NOMO-1 (cell line): ENCODE data around the gene TOGARAM1.
"Not testable (repeated sequence)": the region's sequence is repeated elsewhere in the genome, so short reads cannot be mapped to it uniquely, and the experiment has no call there.

Experiments used
- DNase-seq, 2 experiments: peaks; one replicate each; lab custom pipeline; 2025; ENCODE audit not compliant: unreplicated experiment in 2 of 2; lab: John Stamatoyannopoulos, UW

The TOGARAM1 gene

DNA sequence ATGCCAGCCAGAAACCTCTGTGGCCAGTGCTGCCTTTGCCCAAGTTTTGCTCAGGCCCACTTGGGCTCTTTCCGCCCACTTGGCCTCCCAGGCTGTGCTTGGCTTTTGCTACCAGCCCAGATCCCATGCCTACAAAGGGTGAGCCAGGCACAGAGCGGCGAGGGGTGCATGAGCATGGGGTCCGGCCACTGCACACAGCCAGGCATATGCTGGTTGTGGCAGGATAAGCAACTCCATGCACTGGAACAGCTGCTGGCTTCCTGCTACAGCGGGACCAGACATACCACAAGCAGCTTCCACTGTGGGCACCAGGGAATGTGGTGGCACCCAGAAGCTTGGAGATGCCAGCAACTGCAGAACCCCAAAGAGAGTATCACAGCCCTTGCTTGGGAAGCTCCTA lies 76.3 kb downstream of the TOGARAM1 start:
- DNase-seq: no peak

DNA sequence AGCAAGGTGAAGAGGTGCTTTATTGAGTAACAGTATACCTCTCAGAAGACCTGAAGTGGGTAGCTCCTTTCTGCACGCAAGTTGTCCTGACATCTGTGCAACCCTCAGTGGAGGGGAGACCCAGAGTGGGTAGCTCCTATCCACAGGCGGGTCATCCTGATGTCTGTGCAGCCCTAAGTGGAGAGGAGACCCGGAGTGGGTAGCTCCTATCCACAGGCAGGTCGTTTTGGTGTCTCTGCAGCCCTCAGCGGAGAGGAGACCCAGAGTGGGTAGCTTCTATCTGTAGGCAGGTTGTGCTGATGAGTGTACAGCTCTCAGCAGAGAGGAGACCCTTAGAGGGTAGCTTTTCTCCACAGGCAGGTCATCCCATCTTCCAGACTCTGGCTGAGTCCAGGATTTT lies 76.9 kb downstream of the TOGARAM1 start:
- DNase-seq: no peak

DNA sequence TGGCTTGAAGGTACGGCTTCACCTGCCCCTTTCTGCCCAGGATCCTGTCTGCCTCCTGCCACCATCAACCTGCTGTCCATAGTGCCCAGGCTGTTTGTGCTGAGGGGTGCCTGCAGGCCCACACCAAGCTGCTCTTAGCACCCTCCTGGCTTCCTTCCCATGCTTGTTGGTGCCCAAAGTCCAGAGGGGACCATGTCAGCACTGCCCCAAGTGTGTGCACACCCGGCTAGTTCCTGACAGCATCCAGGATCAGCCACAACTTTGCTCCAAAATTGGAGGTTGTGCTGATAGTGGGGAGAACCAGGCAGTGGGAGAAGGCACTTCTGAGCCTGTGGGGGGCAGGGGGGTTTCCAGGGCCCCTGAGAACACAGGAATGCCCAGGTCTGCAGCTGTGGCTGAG lies 77.4 kb downstream of the TOGARAM1 start:
- no peak for DNase-seq

DNA sequence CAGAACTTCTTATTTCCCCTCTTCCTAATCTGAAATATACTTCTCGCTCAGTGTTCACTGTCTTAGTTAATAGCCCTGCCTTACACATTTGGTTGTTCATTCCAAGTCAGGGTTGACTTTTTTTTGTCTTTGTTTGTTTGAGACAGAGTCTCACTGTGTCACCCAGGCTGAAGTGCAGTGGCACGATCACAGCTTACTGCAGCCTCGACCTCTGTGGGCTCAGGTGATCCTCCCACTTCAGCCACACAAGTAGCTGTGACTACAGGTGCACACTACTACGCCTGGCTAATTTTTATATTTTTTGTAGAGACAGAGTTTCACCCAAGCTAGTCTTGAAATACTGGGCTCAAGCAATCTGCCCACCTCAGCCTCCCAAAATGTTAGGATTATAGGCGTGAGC lies 79.7 kb downstream of the TOGARAM1 start:
- DNase-seq: no peak

DNA sequence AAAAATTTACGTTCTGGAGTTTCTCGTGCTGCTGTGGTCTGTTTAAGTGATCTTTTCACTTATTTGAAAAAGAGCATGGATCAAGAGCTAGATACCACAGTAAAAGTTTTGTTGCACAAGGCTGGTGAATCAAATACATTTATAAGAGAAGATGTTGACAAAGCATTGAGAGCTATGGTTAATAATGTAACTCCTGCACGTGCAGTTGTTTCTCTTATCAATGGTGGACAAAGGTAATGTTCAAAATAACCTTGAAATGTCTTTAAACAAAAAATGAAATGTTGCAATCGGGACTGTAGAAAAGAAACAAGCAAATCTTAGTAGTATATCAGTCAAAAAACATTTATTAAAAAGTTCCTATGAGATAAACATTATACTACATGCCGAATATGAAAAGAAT lies 82.6 kb downstream of the TOGARAM1 start:
- no peak for DNase-seq

DNA sequence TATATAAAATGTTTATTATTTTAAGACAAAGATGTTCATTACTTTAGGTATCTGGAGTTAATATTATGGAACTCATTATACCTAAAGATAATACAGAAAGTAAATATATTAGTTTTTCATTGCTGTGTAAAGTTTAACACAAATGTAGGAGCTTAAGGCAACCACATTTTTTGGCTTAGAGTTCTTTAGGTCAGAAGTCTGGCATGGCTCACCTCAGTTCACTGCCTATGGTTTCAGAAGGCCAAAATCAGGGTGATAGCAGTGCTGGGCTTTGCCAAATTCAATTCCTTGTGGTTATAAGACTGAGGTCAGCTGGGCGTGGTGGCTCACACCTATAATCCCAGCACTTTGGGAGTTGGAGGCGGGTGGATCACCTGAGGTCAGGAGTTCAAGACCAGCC lies 86.4 kb downstream of the TOGARAM1 start:
- no peak for DNase-seq

DNA sequence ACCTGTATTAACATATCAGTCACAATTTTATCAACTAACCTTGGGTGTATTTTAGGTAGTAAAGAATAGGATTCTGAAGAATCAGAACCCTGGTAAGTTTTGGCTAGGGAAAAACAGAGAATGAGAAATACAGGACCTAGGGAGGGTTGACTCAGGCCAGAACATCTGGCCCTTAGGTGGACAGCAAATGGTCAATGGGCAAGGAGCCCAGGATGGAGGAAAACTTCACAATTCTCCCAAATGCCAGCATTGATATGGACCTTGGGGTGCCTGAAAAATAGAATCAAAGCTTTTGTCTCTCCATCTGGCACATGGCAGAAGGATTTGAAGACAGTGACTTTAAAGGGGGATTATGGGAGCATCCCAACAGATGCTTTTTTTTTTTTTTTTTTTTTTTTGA lies 89.2 kb downstream of the TOGARAM1 start:
- no peak for DNase-seq

DNA sequence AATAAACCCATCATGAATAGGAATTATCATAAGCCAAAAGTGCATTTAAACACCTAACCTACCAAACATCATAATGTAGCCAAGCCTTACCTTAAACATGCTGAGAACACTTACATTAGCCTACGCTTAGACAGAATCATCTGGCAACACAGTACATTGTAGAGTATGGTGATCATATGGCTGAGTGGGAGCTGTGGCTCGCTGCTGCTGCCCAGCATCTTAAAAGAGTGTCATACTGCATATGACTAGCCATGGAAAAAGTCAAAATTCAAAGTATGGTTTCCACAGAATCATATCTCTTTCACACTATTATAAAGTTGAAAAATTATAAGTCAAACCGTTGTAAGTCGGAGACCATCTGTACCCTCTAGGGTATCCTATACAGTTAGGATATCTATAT lies 89.9 kb downstream of the TOGARAM1 start:
- no peak for DNase-seq

DNA sequence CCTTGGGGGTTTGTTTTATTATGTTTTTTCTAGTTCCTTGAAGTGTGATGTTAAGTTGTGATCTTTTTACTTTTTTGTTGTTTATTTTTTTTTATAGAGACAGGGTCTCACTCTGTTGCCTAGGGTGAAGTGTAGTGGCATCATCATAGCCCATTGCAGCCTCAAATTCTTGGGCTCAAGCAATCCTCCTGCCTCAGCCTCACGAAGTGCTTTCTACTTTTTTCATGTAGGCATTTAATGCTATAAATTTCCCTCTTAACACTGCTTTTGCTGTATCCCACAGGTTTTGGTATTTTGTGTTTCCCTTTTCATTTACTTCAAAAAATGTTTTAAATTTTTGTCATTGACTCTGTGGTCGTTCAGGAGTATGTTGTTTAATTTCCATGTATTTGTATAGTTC lies 95.4 kb downstream of the TOGARAM1 start:
- DNase-seq: no peak

DNA sequence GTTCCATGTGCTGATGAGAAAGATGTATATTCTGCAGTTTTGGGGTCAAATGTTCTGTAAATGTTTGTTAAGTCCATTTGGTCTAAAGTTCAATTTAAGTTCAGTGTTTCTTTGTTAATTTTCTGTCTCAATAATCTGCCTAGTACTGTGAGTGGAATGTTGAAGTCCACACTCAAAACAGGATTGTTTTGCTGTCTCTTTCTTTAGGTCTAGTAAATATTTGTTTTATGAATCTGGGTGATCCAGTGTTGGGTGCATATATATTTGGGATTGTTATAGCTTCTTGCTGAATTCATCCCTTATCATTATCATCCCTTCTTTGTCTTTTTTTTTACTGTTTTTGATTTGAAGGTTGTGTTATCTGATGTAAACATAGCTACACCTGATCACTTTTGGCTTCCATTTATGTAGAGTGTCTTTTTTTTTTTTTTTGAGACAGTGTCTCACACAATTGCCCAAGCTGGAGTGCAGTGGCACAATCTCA lies 95.9 kb downstream of the TOGARAM1 start:
- DNase-seq: no peak

DNA sequence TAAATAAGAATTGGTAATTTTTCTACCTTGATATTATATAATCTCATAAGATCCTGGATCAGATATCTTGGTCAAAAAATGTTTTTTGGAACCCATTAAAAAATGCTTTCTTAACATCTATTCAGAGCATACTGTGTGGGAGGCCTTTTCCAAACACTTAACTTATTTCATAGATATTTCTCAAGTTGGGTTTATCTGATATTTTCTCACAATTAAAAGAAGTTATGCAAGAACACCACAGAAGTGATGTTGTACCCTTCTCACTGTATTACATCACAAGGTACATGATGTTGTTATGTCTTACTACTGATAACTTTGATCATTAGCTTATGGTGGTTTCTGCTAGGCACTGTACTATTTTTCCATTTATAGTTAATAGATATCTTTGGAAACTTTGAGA lies 98.6 kb downstream of the TOGARAM1 start:
- DNase-seq: no peak

DNA sequence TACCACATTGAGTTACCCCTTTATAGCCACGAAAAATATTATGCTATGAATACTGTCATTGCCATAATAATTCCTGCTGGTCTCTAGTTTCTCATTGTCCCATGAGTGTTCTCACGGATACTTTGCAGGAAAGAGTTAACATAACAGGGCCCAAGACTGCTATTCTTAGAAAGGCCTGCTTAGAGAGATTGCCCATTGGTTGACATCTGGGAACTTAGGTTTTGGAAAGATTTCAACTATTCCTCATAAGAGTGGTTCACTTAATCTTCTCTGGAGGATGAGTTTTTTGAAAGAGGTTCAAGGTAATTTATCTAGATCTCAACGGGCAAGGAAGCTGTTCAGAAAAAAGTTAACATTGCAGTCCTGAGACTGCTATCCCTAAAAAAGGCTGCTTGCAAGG lies 103.5 kb downstream of the TOGARAM1 start:
- DNase-seq: no peak

DNA sequence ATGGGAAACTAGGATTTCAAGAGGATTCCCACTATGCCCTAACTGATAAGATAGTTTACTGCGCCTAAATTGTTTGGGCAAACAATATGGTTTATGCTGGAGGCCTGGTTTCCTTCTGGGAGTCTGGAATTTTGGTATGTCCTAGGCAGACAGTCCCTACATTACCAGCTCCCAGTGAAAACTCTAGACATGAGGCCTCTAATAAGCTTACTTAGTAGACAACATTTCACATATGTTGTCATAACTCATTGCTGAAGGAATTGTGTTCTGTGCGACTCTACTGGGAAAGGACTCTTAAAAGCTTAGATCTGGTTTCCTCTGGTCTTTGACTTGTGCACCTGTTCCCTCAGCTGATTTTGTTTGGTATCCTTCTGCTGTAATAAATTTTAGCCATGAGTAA lies 104.0 kb downstream of the TOGARAM1 start:
- no peak for DNase-seq

DNA sequence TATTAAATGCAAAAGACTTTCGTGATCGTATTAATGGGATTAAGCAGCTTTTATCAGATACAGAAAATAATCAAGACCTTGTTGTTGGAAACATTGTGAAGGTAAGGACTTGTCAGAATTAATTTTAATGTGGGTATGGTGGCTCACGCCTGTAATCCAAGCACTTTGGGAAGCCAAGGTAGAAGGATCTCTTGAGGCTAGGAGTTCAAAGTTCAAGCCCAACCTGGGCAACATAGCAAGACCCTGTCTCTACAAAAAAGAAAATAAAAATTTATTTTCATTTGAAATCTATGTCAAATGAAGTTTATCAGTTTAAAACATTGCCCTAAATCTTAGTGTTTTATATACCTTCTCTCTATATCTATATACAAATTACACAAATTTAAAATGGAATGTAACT lies 104.7 kb downstream of the TOGARAM1 start:
- no peak for DNase-seq

DNA sequence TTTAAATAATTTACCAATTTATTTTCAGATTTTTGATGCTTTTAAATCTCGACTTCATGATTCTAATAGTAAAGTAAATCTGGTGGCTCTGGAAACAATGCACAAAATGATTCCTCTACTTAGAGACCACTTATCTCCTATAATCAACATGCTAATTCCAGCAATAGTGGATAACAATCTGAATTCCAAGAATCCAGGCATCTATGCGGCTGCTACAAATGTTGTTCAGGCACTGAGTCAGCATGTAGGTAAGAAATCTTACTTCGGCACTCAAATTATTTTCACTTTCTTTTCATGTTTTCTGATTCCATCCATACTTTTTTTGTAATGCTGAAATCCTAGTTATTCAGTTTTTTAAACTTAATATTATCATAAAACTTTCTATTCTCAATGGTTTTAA lies 106.4 kb downstream of the TOGARAM1 start:
- no peak for DNase-seq

DNA sequence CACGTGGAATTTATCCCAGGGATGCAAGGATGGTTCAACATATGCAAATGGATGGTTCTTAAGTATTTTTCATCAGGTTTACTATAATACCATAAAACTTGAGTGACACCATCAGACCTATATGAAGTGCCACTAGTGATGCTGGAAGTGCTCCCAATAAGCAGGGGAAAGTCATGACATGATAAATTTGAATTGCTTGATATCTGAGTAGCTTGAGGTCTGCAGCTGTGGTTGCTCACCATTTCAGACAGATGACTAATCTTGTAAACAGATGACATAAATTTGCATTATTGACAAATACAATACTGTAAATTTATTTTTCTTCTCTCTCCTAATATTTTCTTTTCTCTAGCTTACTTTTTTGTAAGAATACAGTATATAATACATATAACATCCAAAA lies 108.2 kb downstream of the TOGARAM1 start:
- DNase-seq: no peak

DNA sequence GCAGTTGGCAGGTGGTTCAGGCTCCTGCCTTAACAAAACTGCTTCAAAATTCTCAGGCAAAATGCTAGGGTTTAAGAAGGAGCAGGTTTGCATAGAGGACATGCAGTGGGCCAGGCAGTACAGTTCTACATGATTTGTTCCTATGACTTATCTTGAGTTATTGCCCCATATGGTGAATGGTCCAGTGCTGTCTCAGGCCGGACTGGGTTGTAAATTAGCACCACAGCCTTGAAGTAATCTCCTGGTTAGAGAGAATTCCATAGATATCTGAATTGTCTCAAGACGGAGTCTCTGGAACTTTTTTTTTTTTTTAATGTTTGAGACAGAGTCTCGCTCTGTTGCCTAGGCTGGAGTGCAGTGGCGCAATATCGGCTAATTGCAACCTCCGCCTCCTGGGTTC lies 110.1 kb downstream of the TOGARAM1 start:
- no peak for DNase-seq

DNA sequence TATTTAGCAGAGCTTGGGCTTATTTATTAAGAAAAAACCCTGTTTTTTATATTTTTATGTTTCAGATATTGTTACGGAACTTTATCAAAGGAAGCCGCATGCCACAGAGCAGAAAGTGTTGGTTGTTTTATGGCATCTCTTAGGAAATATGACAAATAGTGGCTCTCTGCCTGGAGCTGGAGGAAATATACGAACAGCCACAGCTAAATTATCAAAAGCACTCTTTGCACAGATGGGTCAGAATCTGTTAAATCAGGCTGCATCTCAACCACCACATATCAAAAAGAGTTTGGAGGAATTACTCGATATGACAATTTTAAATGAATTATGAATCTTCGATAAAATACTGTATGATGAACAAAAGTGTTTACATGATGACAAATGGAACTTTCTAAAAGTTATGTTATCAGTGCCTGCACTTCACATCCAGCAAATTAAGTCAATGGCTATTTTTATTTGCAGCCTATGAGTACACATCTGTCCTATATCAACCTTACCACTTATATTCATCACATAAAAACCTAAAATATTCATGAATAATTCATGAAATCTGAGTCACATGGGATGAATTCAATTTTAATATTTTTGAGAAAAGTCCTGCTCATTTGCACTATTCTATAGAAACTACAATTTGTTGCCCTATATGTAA lies 111.4 kb downstream of the TOGARAM1 start:
- no peak for DNase-seq

DNA sequence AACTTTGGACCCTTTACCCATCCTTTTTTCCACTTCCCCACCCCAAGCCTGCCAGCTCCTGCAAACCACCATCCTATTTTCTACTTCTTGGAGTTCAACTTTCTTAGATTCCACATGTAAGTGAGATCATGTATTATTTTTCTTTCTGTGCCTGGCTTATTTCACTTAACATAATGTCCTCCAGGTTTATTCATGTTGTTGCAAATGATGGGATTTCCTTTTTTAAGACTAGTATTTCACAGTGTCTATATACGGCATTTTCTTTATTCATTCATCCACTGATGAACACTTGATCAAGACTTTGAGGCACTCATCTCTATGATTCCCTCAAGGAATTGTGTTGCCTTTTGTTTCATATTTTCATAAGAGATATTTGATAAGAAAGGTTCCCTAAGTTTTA lies 116.3 kb downstream of the TOGARAM1 start:
- DNase-seq: no peak

DNA sequence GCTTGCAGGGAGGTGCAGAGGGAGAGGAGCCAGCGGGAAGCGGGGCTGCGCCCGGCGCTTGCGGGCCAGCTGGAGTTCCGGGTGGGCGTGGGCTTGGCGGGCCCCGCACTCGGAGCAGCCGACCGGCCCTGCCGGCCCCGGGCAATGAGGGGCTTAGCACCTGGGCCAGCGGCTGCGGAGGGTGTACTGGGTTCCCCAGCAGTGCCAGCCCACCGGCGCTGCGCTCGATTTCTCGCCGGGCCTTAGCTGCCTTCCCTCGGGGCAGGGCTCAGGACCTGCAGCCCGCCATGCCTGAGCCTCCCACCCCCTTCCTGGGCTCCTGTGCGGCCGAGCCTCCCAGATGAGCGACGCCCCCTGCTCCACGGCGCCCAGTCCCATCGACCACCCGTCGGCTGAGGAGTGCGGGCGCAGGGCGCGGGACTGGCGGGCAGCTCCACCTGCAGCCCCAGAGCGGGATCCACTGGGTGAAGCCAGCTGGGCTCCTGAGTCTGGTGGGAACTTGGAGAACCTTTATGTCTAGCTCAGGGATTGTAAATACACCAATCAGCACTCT lies 118.5 kb downstream of the TOGARAM1 start:
- DNase-seq: not testable (repeated sequence)

DNA sequence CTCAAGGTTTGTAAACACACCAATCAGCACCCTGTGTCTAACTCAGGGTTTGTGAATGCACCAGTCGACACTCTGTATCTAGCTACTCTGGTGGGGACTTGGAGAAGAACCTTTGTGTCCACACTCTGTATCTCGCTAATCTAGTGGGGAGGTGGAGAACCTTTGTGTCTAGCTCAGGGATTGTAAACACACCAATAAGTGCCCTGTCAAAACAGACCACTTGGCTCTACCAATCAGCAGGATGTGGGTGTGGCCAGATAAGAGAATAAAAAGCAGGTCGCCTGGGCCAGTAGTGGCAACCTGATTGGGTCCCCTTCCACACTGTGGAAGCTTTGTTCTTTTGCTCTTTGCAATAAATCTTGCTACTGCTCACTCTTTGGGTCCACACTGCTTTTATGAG lies 119.1 kb downstream of the TOGARAM1 start:
- DNase-seq: not testable (repeated sequence)

DNA sequence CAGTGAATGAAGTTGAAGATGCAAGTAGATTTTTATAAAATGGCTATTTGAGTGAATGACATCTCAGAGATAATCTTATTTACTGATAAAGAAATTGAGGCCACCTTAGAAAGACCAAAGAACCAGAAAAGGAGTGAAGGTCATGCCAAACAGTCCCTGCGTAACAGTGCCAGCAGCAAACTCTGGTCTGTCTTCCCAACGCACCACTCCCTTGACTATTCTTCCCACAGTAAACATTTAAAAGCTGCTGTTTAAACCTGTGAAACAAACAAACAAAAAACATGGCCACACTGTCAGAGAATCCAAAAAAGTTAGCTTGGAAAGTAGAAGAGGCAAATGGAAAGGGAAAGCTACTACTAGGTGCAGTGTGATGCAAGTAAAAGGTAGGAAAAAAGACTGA lies 120.4 kb downstream of the TOGARAM1 start:
- no peak for DNase-seq

DNA sequence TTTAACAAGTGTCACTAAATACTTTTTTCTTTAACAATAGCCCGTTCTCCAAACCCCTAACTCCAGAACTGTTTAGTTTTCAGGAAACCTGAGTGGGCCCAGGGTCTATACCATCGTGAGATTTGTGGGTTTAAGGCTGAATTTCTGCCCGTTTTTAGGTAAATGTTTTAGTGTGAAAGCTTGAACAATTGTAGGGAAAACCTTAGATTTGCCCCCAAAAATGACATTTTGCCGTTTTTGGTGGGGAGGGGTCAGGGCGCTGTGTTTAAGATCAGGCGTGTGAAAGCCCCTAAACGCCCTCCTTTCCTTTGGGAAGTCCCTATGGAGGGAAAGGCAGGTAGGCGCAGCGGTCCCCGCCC lies 121.6 kb downstream of the TOGARAM1 start:
- DNase-seq: no peak
